CD8-positive, alpha-beta memory T cell (primary cell): ENCODE results near the gene ATP8A2. TPM values are rescaled to one million over a fixed set of nuclear protein-coding genes. Genes with fewer than 3 reads are reported as not detected.
"Not testable (repeated sequence)": the region's sequence is repeated elsewhere in the genome, so short reads cannot be mapped to it uniquely, and the experiment has no call there.

Experiments
- CTCF ChIA-PET: fragments of 350-600 bp; sonication (Branson Sonifier 250); formaldehyde crosslinking; loops from one replicate; lab custom pipeline; 2021; ENCODE audit warnings: antibody characterized with exemption; lab: Charles Lee
- POLR2A ChIA-PET: fragments of 350-600 bp; sonication (Branson Sonifier 250); formaldehyde crosslinking; loops from one replicate; lab custom pipeline; 2021; ENCODE audit warnings: antibody characterized with exemption; lab: Charles Lee
- DNase-seq, 5 donors: peaks; one replicate each; pipeline versions ENCODE4 v3.0.0 to v3.0.0-alpha.2; 2020 to 2022; ENCODE audit warnings: mixed read lengths in 1 of 5
- H3K27ac ChIP-seq: one replicate; pipeline ENCODE4 v1.7.0; 2013; ENCODE audit warnings: low read depth, mild to moderate bottlenecking, low read length, moderate library complexity
- H3K27me3 ChIP-seq: 2 replicates; pipeline ENCODE4 v1.7.0; 2013; ENCODE audit warnings: low read length, mild to moderate bottlenecking; ENCODE audit not compliant: insufficient read depth, poor library complexity, severe bottlenecking
- H3K36me3 ChIP-seq: 2 replicates; pipeline ENCODE4 v1.7.0; 2013; ENCODE audit warnings: mild to moderate bottlenecking, low read length, moderate library complexity; ENCODE audit not compliant: insufficient read depth
- H3K4me1 ChIP-seq: 2 replicates; pipeline ENCODE4 v1.7.0; 2013; ENCODE audit warnings: mild to moderate bottlenecking, low read length, moderate library complexity; ENCODE audit not compliant: insufficient read depth
- H3K4me3 ChIP-seq: 2 replicates; pipeline ENCODE4 v1.7.0; 2013; ENCODE audit warnings: mild to moderate bottlenecking, low read length
- H3K9me3 ChIP-seq: 2 replicates; pipeline ENCODE4 v1.7.0; 2013; ENCODE audit warnings: mild to moderate bottlenecking, low read length
- H3K27ac Mint-ChIP-seq, 8 donors: one replicate each; pipeline ENCODE4 v1.8.0; 2020 to 2021; ENCODE audit warnings: mixed read lengths in 8 of 8, mild to moderate bottlenecking in 6 of 8, inconsistent platforms in 3 of 8, moderate library complexity in 3 of 8
- H3K27me3 Mint-ChIP-seq, 2 donors: one replicate each; pipeline ENCODE4 v1.8.0; 2020 to 2021; ENCODE audit warnings: mixed read lengths in 2 of 2, mild to moderate bottlenecking in 1 of 2, moderate library complexity in 1 of 2
- H3K36me3 Mint-ChIP-seq, 3 donors: one replicate each; pipeline ENCODE4 v1.8.0; 2020 to 2021; ENCODE audit warnings: mixed read lengths in 3 of 3, inconsistent platforms in 1 of 3, mild to moderate bottlenecking in 1 of 3
- H3K4me1 Mint-ChIP-seq, 3 donors: one replicate each; pipeline ENCODE4 v1.8.0; 2020 to 2021; ENCODE audit warnings: mixed read lengths in 3 of 3, inconsistent platforms in 1 of 3, mild to moderate bottlenecking in 1 of 3
- H3K4me3 Mint-ChIP-seq, 7 donors: one replicate each; pipeline ENCODE4 v1.8.0; 2020 to 2021; ENCODE audit warnings: mixed read lengths in 7 of 7, mild to moderate bottlenecking in 6 of 7, moderate library complexity in 4 of 7, inconsistent platforms in 2 of 7
- H3K9me3 Mint-ChIP-seq, 5 donors: one replicate each; pipeline ENCODE4 v1.8.0; 2020 to 2022; ENCODE audit warnings: mixed read lengths in 5 of 5, mild to moderate bottlenecking in 3 of 5, moderate library complexity in 2 of 5, inconsistent platforms in 1 of 5
- polyA plus RNA-seq: library from polyadenylated mRNA; unstranded; fragments of 300-500 nt; fragmentation: Illumina TruSeq; gene quantifications from one replicate; pipeline ENCODE4 v1.2.3, GENCODE V29; 2021
- total RNA-seq, 2 experiments: library from RNA; stranded (reverse); gene quantifications; one replicate each; pipeline ENCODE4 v1.2.3, GENCODE V29; 2021

The ATP8A2 gene
- total and polyA plus RNA-seq, 3 experiments from 2014 or later, result 0.26 to 0.63 (median 0.58) TPM

GRCh38 chr13:26053418-26053980 is 681.7 kb downstream of the ATP8A2 start:
- POLR2A ChIA-PET, result no interaction called here
- DNase-seq, result no peak
- Mint-ChIP-seq H3K36me3 (no peaks in the 10 kb centered on the region), H3K4me1 (peaks cover 11 to 19% (median 15%) of the 10 kb centered on the region in 3 donors), H3K9me3 (no peaks in the 10 kb centered on the region), H3K4me3 (peak overlapping the region in 1 of 7 donors; percentile 1), H3K27ac (no peak overlapping the region), H3K27me3 (peaks cover 23 to 52% of the 10 kb centered on the region in 2 donors)
- CTCF ChIA-PET, result no interaction called here
- no peaks in the 10 kb centered on the region for H3K36me3 ChIP-seq
- H3K4me3 ChIP-seq, result no peak overlapping the region
- H3K27me3 ChIP-seq, result peaks cover 16% of the 10 kb centered on the region
- peaks cover 8% of the 10 kb centered on the region for H3K4me1 ChIP-seq
- H3K27ac ChIP-seq, result no peak overlapping the region
- H3K9me3 ChIP-seq, result no peaks in the 10 kb centered on the region

GRCh38 chr13:26054896-26055295 is 683.1 kb downstream of the ATP8A2 start:
- CTCF ChIA-PET, result no interaction called here
- peaks cover 10 to 42% of the 10 kb centered on the region in 2 donors for H3K27me3 Mint-ChIP-seq

GRCh38 chr13:26058704-26059103 is 686.9 kb downstream of the ATP8A2 start:
- CTCF ChIA-PET, result no interaction called here
- POLR2A ChIA-PET, result no interaction called here
- H3K27me3 Mint-ChIP-seq, result peaks cover 0 to 22% of the 10 kb centered on the region in 2 donors

More at GRCh38 chr13:26054896-26055295, 683.1 kb downstream of the ATP8A2 start:
- POLR2A ChIA-PET, result no interaction called here
- H3K9me3 ChIP-seq, result no peaks in the 10 kb centered on the region
- no peak overlapping the region for H3K27ac Mint-ChIP-seq
- H3K36me3 Mint-ChIP-seq, result no peaks in the 10 kb centered on the region
- H3K36me3 ChIP-seq, result no peaks in the 10 kb centered on the region
- H3K9me3 Mint-ChIP-seq, result no peaks in the 10 kb centered on the region
- DNase-seq, result no peak
- no peak overlapping the region for H3K4me3 Mint-ChIP-seq
- no peak overlapping the region for H3K4me3 ChIP-seq
- H3K4me1 ChIP-seq, result peaks cover 4% of the 10 kb centered on the region
- no peak overlapping the region for H3K27ac ChIP-seq
- H3K4me1 Mint-ChIP-seq, result peaks cover 7 to 10% (median 8%) of the 10 kb centered on the region in 3 donors
- peaks cover 6% of the 10 kb centered on the region for H3K27me3 ChIP-seq

GRCh38 chr13:26060357-26060756 is 688.6 kb downstream of the ATP8A2 start:
- Histone ChIP-seq H3K27me3 (no peaks in the 10 kb centered on the region), H3K27ac (no peak overlapping the region), H3K36me3 (no peaks in the 10 kb centered on the region), H3K4me1 (no peaks in the 10 kb centered on the region), H3K9me3 (no peaks in the 10 kb centered on the region), H3K4me3 (no peak overlapping the region)
- Mint-ChIP-seq H3K9me3 (no peaks in the 10 kb centered on the region), H3K27me3 (peaks cover under 1 to 20% of the 10 kb centered on the region in 2 donors), H3K4me1 (no peaks in the 10 kb centered on the region), H3K4me3 (no peak overlapping the region), H3K36me3 (no peaks in the 10 kb centered on the region), H3K27ac (no peak overlapping the region)
- ChIA-PET CTCF (no interaction called here), POLR2A (no interaction called here)
- no peak for DNase-seq

More at GRCh38 chr13:26058704-26059103, 686.9 kb downstream of the ATP8A2 start:
- Mint-ChIP-seq H3K36me3 (no peaks in the 10 kb centered on the region), H3K9me3 (no peaks in the 10 kb centered on the region), H3K4me1 (no peaks in the 10 kb centered on the region), H3K4me3 (no peak overlapping the region), H3K27ac (no peak overlapping the region)
- no peaks in the 10 kb centered on the region for H3K4me1 ChIP-seq
- no peaks in the 10 kb centered on the region for H3K9me3 ChIP-seq
- no peak for DNase-seq
- no peaks in the 10 kb centered on the region for H3K36me3 ChIP-seq
- H3K27ac ChIP-seq, result no peak overlapping the region
- no peak overlapping the region for H3K4me3 ChIP-seq
- H3K27me3 ChIP-seq, result no peaks in the 10 kb centered on the region

GRCh38 chr13:26061256-26061655 is 689.5 kb downstream of the ATP8A2 start:
- no peaks in the 10 kb centered on the region for H3K36me3 Mint-ChIP-seq
- H3K9me3 Mint-ChIP-seq, result no peaks in the 10 kb centered on the region
- no peaks in the 10 kb centered on the region for H3K4me1 Mint-ChIP-seq
- H3K9me3 ChIP-seq, result no peaks in the 10 kb centered on the region
- CTCF ChIA-PET, result no interaction called here
- H3K27ac ChIP-seq, result no peak overlapping the region
- no peak for DNase-seq
- H3K4me3 ChIP-seq, result no peak overlapping the region
- no peaks in the 10 kb centered on the region for H3K4me1 ChIP-seq
- no peak overlapping the region for H3K27ac Mint-ChIP-seq
- H3K36me3 ChIP-seq, result no peaks in the 10 kb centered on the region
- peaks cover 5 to 20% of the 10 kb centered on the region in 2 donors for H3K27me3 Mint-ChIP-seq
- no peaks in the 10 kb centered on the region for H3K27me3 ChIP-seq
- POLR2A ChIA-PET, result no interaction called here
- H3K4me3 Mint-ChIP-seq, result no peak overlapping the region

GRCh38 chr13:26061947-26062346 is 690.2 kb downstream of the ATP8A2 start:
- Histone ChIP-seq H3K36me3 (no peaks in the 10 kb centered on the region), H3K4me1 (no peaks in the 10 kb centered on the region), H3K9me3 (no peaks in the 10 kb centered on the region), H3K27ac (no peak overlapping the region), H3K4me3 (no peak overlapping the region), H3K27me3 (no peaks in the 10 kb centered on the region)
- H3K4me1 Mint-ChIP-seq, result no peaks in the 10 kb centered on the region
- H3K27me3 Mint-ChIP-seq, result peaks cover 5 to 16% of the 10 kb centered on the region in 2 donors
- H3K9me3 Mint-ChIP-seq, result no peaks in the 10 kb centered on the region
- no peak overlapping the region for H3K27ac Mint-ChIP-seq
- no peak overlapping the region for H3K4me3 Mint-ChIP-seq
- no peaks in the 10 kb centered on the region for H3K36me3 Mint-ChIP-seq
- DNase-seq, result no peak
- CTCF ChIA-PET, result interaction anchor here (1.0 kb wide), 1 partner anchor 488 kb away, joined by 3 read pairs; no protein-coding TSS in a partner anchor
- POLR2A ChIA-PET, result no interaction called here

- Mint-ChIP-seq H3K27ac (no peak overlapping the region), H3K4me1 (no peaks in the 10 kb centered on the region), H3K9me3 (no peaks in the 10 kb centered on the region), H3K4me3 (no peak overlapping the region), H3K27me3 (peaks cover 5% of the 10 kb centered on the region in 2 donors), H3K36me3 (no peaks in the 10 kb centered on the region)
- Histone ChIP-seq H3K4me1 (no peaks in the 10 kb centered on the region), H3K27me3 (no peaks in the 10 kb centered on the region), H3K36me3 (no peaks in the 10 kb centered on the region), H3K4me3 (no peak overlapping the region), H3K9me3 (no peaks in the 10 kb centered on the region), H3K27ac (no peak overlapping the region)
- peak in 2 of 5 donors; percentile 15 to 45 for DNase-seq
- ChIA-PET CTCF (interaction anchor here (1.0 kb wide), 1 partner anchor 489 kb away, joined by 3 read pairs; no protein-coding TSS in a partner anchor), POLR2A (no interaction called here)
These were observed 691.2 kb downstream of the ATP8A2 start for GRCh38 chr13:26062853-26063444.

- H3K9me3 ChIP-seq, H3K4me3 Mint-ChIP-seq, H3K36me3 ChIP-seq, H3K4me3 ChIP-seq, H3K4me1 ChIP-seq, H3K4me1 Mint-ChIP-seq, H3K27me3 ChIP-seq, H3K27ac Mint-ChIP-seq, POLR2A ChIA-PET, H3K27ac ChIP-seq, CTCF ChIA-PET, H3K36me3 Mint-ChIP-seq, H3K9me3 Mint-ChIP-seq, DNase-seq: not testable (repeated sequence)
- H3K27me3 Mint-ChIP-seq, result peaks cover 11 to 22% of the 10 kb centered on the region in 2 donors
These were observed 694.7 kb downstream of the ATP8A2 start for GRCh38 chr13:26066492-26066891.
